HG02642 (cell line): ENCODE measurements around the gene FABP3.
"Not testable (repeated sequence)": the region's sequence is repeated elsewhere in the genome, so short reads cannot be mapped to it uniquely, and the experiment has no call there.

ENCODE experiments used
- ATAC-seq: cut with Tn5 transposase; IDR thresholded peaks from one replicate; pipeline ENCODE4 v1.9.1; 2021; ENCODE audit warnings: mild to moderate bottlenecking; ENCODE audit not compliant: unreplicated experiment, poor library complexity

The FABP3 gene

GRCh38 chr1:31400393-31400792 lies 27.5 kb upstream of the FABP3 start:
- ATAC-seq, result no peak

GRCh38 chr1:31399976-31400375 lies 27.1 kb upstream of the FABP3 start:
- ATAC-seq, result no peak

GRCh38 chr1:31398246-31398645 lies 25.4 kb upstream of the FABP3 start:
- ATAC-seq, result no peak

- ATAC-seq, result no peak
Measured at GRCh38 chr1:31397360-31398095, 24.7 kb upstream of the FABP3 start.

GRCh38 chr1:31396633-31397351 lies 23.9 kb upstream of the FABP3 start:
- no peak for ATAC-seq

- peak; percentile 89 for ATAC-seq
Measured at GRCh38 chr1:31394584-31395193, 21.8 kb upstream of the FABP3 start.

GRCh38 chr1:31393463-31393862 lies 20.6 kb upstream of the FABP3 start:
- no peak for ATAC-seq

- no peak for ATAC-seq
Measured at GRCh38 chr1:31390071-31390470, 17.2 kb upstream of the FABP3 start.

GRCh38 chr1:31389616-31390015 lies 16.7 kb upstream of the FABP3 start:
- no peak for ATAC-seq

GRCh38 chr1:31387612-31388011 lies 14.7 kb upstream of the FABP3 start:
- no peak for ATAC-seq

GRCh38 chr1:31386576-31387243 lies 13.8 kb upstream of the FABP3 start:
- ATAC-seq, result not testable (repeated sequence)

GRCh38 chr1:31383967-31384366 lies 11.1 kb upstream of the FABP3 start:
- no peak for ATAC-seq

GRCh38 chr1:31382379-31382989 lies 9.6 kb upstream of the FABP3 start:
- no peak for ATAC-seq

GRCh38 chr1:31381394-31382294 lies 8.8 kb upstream of the FABP3 start:
- ATAC-seq, result no peak

GRCh38 chr1:31380181-31380580 lies 7.3 kb upstream of the FABP3 start:
- ATAC-seq, result no peak

GRCh38 chr1:31378001-31378400 lies 5.1 kb upstream of the FABP3 start:
- no peak for ATAC-seq

GRCh38 chr1:31377364-31377863 lies 4.5 kb upstream of the FABP3 start:
- no peak for ATAC-seq

- ATAC-seq, result no peak
Measured at GRCh38 chr1:31376375-31377134, 3.7 kb upstream of the FABP3 start.
